ENCODE measurements around the gene HDAC8. TPM values are rescaled to one million over a fixed set of nuclear protein-coding genes. Genes with fewer than 3 reads are reported as not detected.

Gene HDAC8
- total RNA-seq, 1 experiment from 2014 or later: 26.7 TPM

GRCh38 chrX:72470117-72470516 lies 102.5 kb downstream of the HDAC8 start:
- intact Hi-C loops (cut with micrococcal nuclease): no loop called here
- BruUV-seq (replicated peaks): no TSS peak
- Mint-ChIP-seq H3K4me1 (ENCODE audit: insufficient read depth, unreplicated experiment) (no peaks in the 10 kb centered on the region), H3K36me3 (ENCODE audit: insufficient read depth, unreplicated experiment) (peaks cover 14% of the 10 kb centered on the region), H3K27me3 (ENCODE audit: insufficient read depth, unreplicated experiment) (peaks cover 87% of the 10 kb centered on the region), H3K4me3 (ENCODE audit: unreplicated experiment) (no peak overlapping the region), H3K9me3 (ENCODE audit: unreplicated experiment) (no peaks in the 10 kb centered on the region), H3K27ac (ENCODE audit: low read depth, unreplicated experiment) (no peak overlapping the region)
- CTCF ChIA-PET: no interaction called here
- TF ChIP-seq, protein P1, sequence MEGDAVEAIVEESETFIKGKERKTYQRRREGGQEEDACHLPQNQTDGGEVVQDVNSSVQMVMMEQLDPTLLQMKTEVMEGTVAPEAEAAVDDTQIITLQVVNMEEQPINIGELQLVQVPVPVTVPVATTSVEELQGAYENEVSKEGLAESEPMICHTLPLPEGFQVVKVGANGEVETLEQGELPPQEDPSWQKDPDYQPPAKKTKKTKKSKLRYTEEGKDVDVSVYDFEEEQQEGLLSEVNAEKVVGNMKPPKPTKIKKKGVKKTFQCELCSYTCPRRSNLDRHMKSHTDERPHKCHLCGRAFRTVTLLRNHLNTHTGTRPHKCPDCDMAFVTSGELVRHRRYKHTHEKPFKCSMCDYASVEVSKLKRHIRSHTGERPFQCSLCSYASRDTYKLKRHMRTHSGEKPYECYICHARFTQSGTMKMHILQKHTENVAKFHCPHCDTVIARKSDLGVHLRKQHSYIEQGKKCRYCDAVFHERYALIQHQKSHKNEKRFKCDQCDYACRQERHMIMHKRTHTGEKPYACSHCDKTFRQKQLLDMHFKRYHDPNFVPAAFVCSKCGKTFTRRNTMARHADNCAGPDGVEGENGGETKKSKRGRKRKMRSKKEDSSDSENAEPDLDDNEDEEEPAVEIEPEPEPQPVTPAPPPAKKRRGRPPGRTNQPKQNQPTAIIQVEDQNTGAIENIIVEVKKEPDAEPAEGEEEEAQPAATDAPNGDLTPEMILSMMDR (IDR thresholded peaks at IDR 0.05; ENCODE audit: unreplicated experiment): no peak
- POLR2A ChIA-PET: no interaction called here
- no peak for DNase-seq (ENCODE audit: unreplicated experiment)

DNA sequence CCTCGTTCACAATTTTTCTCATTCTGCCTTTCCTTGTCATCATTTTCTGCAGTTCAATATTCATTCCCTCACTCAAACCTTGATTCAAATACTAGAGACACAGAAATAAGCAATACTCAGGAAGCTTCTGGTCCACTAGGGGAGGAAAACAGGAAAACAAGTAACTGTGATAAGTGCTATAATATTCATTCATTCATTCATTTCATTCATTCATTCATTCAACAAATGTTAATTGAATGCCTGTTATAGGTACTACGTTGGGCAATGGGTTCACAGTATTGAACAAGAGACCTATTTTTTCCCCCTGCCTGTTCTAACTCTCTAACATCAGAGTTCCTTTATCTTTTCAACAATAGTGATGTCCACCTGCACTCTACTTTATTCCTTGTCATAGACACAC lies 104.0 kb downstream of the HDAC8 start:
- Mint-ChIP-seq H3K4me1 (ENCODE audit: insufficient read depth, unreplicated experiment) (no peaks in the 10 kb centered on the region), H3K27ac (ENCODE audit: low read depth, unreplicated experiment) (no peak overlapping the region), H3K9me3 (ENCODE audit: unreplicated experiment) (no peaks in the 10 kb centered on the region), H3K4me3 (ENCODE audit: unreplicated experiment) (no peak overlapping the region), H3K36me3 (ENCODE audit: insufficient read depth, unreplicated experiment) (peaks cover 14% of the 10 kb centered on the region), H3K27me3 (ENCODE audit: insufficient read depth, unreplicated experiment) (peaks cover 79% of the 10 kb centered on the region)
- BruUV-seq (replicated peaks): no TSS peak
- ChIA-PET CTCF (no interaction called here), POLR2A (interaction anchor here (0.5 kb wide), 1 partner anchor 12 kb away, joined by 3 read pairs; no protein-coding TSS in a partner anchor)
- DNase-seq (ENCODE audit: unreplicated experiment): no peak
- TF ChIP-seq, protein P1 (IDR thresholded peaks at IDR 0.05; ENCODE audit: unreplicated experiment): no peak
- intact Hi-C loops (cut with micrococcal nuclease): no loop called here

GRCh38 chrX:72467135-72467534 lies 105.5 kb downstream of the HDAC8 start:
- peaks cover 15% of the 10 kb centered on the region for H3K36me3 Mint-ChIP-seq (ENCODE audit: insufficient read depth, unreplicated experiment)
- H3K4me1 Mint-ChIP-seq (ENCODE audit: insufficient read depth, unreplicated experiment): no peaks in the 10 kb centered on the region
- no peak overlapping the region for H3K4me3 Mint-ChIP-seq (ENCODE audit: unreplicated experiment)
- H3K9me3 Mint-ChIP-seq (ENCODE audit: unreplicated experiment): no peaks in the 10 kb centered on the region
- intact Hi-C loops (cut with micrococcal nuclease): no loop called here
- no TSS peak for BruUV-seq (replicated peaks)
- ChIA-PET CTCF (no interaction called here), POLR2A (no interaction called here)
- TF ChIP-seq, protein P1 (IDR thresholded peaks at IDR 0.05; ENCODE audit: unreplicated experiment): no peak
- no peak for DNase-seq (ENCODE audit: unreplicated experiment)
- H3K27ac Mint-ChIP-seq (ENCODE audit: low read depth, unreplicated experiment): no peak overlapping the region
- H3K27me3 Mint-ChIP-seq (ENCODE audit: insufficient read depth, unreplicated experiment): peaks cover 71% of the 10 kb centered on the region

DNA sequence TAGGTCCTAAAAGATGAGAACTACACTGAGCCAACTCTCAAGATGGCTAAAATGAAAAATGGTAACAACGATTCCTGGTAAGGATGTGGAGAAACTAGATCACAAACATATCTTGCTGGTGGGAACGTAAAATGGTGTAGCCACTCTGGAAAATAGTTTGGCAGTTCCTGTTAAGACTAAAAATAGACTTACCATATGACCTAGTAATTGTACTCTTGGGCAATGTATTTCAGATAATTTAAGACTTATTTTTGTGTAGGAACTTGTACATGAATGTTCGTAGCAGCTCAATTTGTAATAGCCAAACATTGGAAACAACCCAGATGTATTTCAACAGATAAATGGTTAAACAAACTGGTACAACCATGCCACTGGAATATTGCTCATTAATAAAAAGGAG lies 106.2 kb downstream of the HDAC8 start:
- intact Hi-C loops (cut with micrococcal nuclease): no loop called here
- H3K4me1 Mint-ChIP-seq (ENCODE audit: insufficient read depth, unreplicated experiment): no peaks in the 10 kb centered on the region
- ChIA-PET POLR2A (no interaction called here), CTCF (no interaction called here)
- H3K27me3 Mint-ChIP-seq (ENCODE audit: insufficient read depth, unreplicated experiment): peaks cover 77% of the 10 kb centered on the region
- no peaks in the 10 kb centered on the region for H3K9me3 Mint-ChIP-seq (ENCODE audit: unreplicated experiment)
- no peak overlapping the region for H3K4me3 Mint-ChIP-seq (ENCODE audit: unreplicated experiment)
- peaks cover 21% of the 10 kb centered on the region for H3K36me3 Mint-ChIP-seq (ENCODE audit: insufficient read depth, unreplicated experiment)
- TF ChIP-seq, protein P1 (IDR thresholded peaks at IDR 0.05; ENCODE audit: unreplicated experiment): no peak
- H3K27ac Mint-ChIP-seq (ENCODE audit: low read depth, unreplicated experiment): no peak overlapping the region
- DNase-seq (ENCODE audit: unreplicated experiment): no peak
- BruUV-seq (replicated peaks): no TSS peak
